ENCODE measurements around the gene MRPL28.

- TF ChIP-seq POLR2A (IDR thresholded peaks at IDR 0.05) (no peak), CTCF (IDR thresholded peaks at IDR 0.05) (no peak), EP300 (IDR thresholded peaks at IDR 0.05) (no peak)
Measured at GRCh38 chr16:398561-399339, 28.4 kb upstream of the MRPL28 start.

Measured in tibial nerve (tissue), 4 donors.